ENCODE measurements around the gene REL. TPM values are rescaled to one million over a fixed set of nuclear protein-coding genes. Genes with fewer than 3 reads are reported as not detected.

The REL gene
- total RNA-seq, 1 donor from 2014 or later = 29.1 TPM

GRCh38 chr2:60938301-60938700 is 56.9 kb downstream of the REL start:
- Histone ChIP-seq H3K4me3 (no peak overlapping the region), H3K9me3 (no peaks in the 10 kb centered on the region), H3K4me1 (peaks cover 12% of the 10 kb centered on the region), H3K36me3 (peaks cover 6% of the 10 kb centered on the region), H3K27me3 (no peaks in the 10 kb centered on the region), H3K27ac (no peak overlapping the region)
- DNase-seq (no peak), ATAC-seq (no peak)
- intact Hi-C loops (cut with DNase I) = no loop called here
- TF ChIP-seq CTCF (IDR thresholded peaks at IDR 0.05) = no peak

- intact Hi-C loops (cut with DNase I) = no loop called here
- no peak for ATAC-seq
These were observed 58.2 kb downstream of the REL start for GRCh38 chr2:60939622-60940021.

GRCh38 chr2:60945341-60945740 is 64.0 kb downstream of the REL start:
- DNase-seq = no peak
- H3K36me3 ChIP-seq = no peaks in the 10 kb centered on the region
- H3K27ac ChIP-seq = no peak overlapping the region
- no peaks in the 10 kb centered on the region for H3K27me3 ChIP-seq
- H3K4me1 ChIP-seq = no peaks in the 10 kb centered on the region
- intact Hi-C loops (cut with DNase I) = no loop called here
- H3K4me3 ChIP-seq = no peak overlapping the region
- H3K9me3 ChIP-seq = no peaks in the 10 kb centered on the region
- TF ChIP-seq CTCF (IDR thresholded peaks at IDR 0.05) = no peak
- no peak for ATAC-seq

More at GRCh38 chr2:60939622-60940021, 58.2 kb downstream of the REL start:
- H3K27me3 ChIP-seq = no peaks in the 10 kb centered on the region
- no peak for TF ChIP-seq CTCF (IDR thresholded peaks at IDR 0.05)
- H3K4me3 ChIP-seq = no peak overlapping the region
- H3K27ac ChIP-seq = no peak overlapping the region
- peaks cover 2% of the 10 kb centered on the region for H3K4me1 ChIP-seq
- no peaks in the 10 kb centered on the region for H3K9me3 ChIP-seq
- H3K36me3 ChIP-seq = peaks cover 6% of the 10 kb centered on the region
- no peak for DNase-seq

GRCh38 chr2:60947056-60947455 is 65.7 kb downstream of the REL start:
- no peaks in the 10 kb centered on the region for H3K4me1 ChIP-seq
- intact Hi-C loops (cut with DNase I) = no loop called here
- no peaks in the 10 kb centered on the region for H3K36me3 ChIP-seq
- no peaks in the 10 kb centered on the region for H3K9me3 ChIP-seq
- no peak overlapping the region for H3K27ac ChIP-seq
- no peak for TF ChIP-seq CTCF (IDR thresholded peaks at IDR 0.05)
- no peaks in the 10 kb centered on the region for H3K27me3 ChIP-seq
- ATAC-seq (no peak), DNase-seq (no peak)
- no peak overlapping the region for H3K4me3 ChIP-seq

- DNase-seq = no peak
- TF ChIP-seq CTCF (IDR thresholded peaks at IDR 0.05) = no peak
- no peak for ATAC-seq
- no peak overlapping the region for H3K4me3 ChIP-seq
- no peak overlapping the region for H3K27ac ChIP-seq
- H3K4me1 ChIP-seq = no peaks in the 10 kb centered on the region
- intact Hi-C loops (cut with DNase I) = no loop called here
- peaks cover 9% of the 10 kb centered on the region for H3K36me3 ChIP-seq
- no peaks in the 10 kb centered on the region for H3K27me3 ChIP-seq
- no peaks in the 10 kb centered on the region for H3K9me3 ChIP-seq
These were observed 66.8 kb downstream of the REL start for GRCh38 chr2:60948161-60948560.

GRCh38 chr2:60948926-60949579 is 67.7 kb downstream of the REL start:
- no peak for TF ChIP-seq CTCF (IDR thresholded peaks at IDR 0.05)
- peaks cover 16% of the 10 kb centered on the region for H3K36me3 ChIP-seq
- H3K4me1 ChIP-seq = no peaks in the 10 kb centered on the region
- no peak overlapping the region for H3K4me3 ChIP-seq
- no peaks in the 10 kb centered on the region for H3K27me3 ChIP-seq
- no peak overlapping the region for H3K27ac ChIP-seq
- DNase-seq (no peak), ATAC-seq (no peak)
- intact Hi-C loops (cut with DNase I) = no loop called here
- H3K9me3 ChIP-seq = no peaks in the 10 kb centered on the region
